ENCODE results near the gene ZNF205.
A peak's percentile ranks its signal among the peaks of the same experiment; 100 is the strongest.

Gene ZNF205

DNA sequence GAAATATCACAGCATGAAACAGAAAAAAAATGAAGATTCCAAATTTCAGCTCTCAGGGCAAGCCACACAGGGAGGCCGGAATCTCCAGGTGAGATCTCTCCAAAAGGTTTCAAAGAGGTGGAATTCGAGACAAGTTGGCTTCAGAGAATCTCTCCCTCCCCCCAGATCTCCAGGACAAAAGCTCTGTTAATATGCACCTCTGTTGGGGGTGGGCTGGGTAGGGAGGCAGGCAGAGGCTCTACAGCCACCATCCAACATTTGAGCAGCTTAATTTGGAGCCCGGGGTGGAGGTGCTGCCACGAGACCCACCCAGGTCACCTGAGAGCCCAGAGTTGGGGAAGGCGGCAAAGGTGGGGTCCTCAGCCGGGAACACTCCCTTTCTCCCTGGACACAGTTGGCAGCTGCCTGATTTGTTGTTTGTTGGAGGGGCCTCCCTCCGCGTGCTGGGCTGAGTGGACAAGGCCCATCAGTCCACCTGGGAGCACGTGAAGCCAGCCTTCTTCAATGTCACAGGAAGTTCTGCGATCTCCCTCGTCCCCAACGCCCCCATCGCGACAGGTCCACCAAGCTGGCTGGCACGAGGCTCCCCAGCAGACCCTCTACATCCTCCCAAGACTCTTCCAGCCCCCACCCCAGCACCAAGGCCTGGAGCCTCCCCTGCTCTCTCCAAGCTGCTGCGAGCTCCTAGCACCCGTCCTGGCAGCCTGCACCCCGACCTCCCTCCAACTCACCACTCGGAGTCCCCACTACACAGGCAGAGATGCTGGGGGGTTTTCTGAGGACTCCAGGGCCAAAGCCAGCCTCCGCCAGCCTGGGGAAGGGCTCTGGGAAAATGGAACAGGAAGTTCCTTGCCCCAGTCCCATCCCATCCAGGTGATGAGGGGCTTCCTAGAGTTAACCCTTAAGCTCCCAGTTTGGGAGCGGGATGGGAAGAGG is 13.7 kb upstream of the ZNF205 start, which contains the start of gene ZSCAN10:
Gene ZSCAN10, minus strand, starts transcription at position 836 of the 936 bp plus-strand sequence. CDS start 6,357 bp downstream, outside the sequence.
- in situ Hi-C loops (cut with HindIII; ENCODE audit: low pct_ligation_motif_present, low pct_unique_long_range_greater_than_20kb, low sequenced_read_pairs): no loop called here

GRCh38 chr16:3099395-3099731 is 13.0 kb upstream of the ZNF205 start:
- in situ Hi-C loops (cut with HindIII; ENCODE audit: low pct_ligation_motif_present, low pct_unique_long_range_greater_than_20kb, low sequenced_read_pairs): no loop called here
- DNase-seq: no peak

More for the DNA sequence above, 13.7 kb upstream of the ZNF205 start, which contains the start of gene ZSCAN10:
- no peak for DNase-seq

- in situ Hi-C loops (cut with HindIII; ENCODE audit: low pct_ligation_motif_present, low pct_unique_long_range_greater_than_20kb, low sequenced_read_pairs): no loop called here
- DNase-seq: peak; percentile 94
These were observed 12.5 kb upstream of the ZNF205 start for GRCh38 chr16:3099732-3100499.

DNA sequence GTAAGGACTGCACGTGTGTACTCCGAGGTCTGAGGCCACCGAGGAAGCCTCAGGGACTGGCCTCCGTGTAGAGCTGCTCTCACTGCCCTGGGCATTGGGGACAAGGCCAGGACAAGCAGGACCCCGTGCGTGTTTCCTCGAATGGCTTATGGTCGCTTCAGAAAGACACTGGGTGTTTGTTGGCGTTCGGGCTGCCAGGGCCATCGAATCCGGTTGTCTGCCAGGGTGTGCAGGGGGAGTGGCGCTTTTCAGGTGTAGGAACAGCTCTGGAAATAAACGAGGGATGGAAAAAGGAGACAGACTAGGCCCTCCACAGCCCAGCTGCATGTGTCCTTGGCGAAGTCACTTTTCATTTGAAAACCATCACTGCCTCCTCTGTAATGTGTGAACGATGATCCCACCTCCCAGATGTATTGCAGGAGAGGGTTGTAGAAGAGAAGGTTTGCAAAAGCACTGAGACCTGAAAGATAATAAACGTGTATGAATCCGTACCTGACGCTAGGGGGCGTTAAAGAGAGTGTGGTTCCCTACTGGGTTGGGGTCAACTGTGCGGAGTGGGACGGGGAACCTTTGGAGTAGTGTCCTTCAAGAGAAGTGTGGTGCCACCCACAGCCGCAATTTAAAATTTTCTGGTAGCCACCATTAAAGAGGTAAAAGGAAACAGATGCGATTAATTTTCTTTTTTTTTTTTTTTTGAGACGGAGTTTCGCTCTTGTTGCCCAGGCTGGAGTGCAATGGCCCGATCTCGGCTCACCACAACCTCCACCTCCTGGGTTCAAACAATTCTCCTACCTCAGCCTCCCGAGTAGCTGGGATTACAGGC is 11.2 kb upstream of the ZNF205 start:
- peak; percentile 62 for DNase-seq
- in situ Hi-C loops (cut with HindIII; ENCODE audit: low pct_ligation_motif_present, low pct_unique_long_range_greater_than_20kb, low sequenced_read_pairs): no loop called here

DNA sequence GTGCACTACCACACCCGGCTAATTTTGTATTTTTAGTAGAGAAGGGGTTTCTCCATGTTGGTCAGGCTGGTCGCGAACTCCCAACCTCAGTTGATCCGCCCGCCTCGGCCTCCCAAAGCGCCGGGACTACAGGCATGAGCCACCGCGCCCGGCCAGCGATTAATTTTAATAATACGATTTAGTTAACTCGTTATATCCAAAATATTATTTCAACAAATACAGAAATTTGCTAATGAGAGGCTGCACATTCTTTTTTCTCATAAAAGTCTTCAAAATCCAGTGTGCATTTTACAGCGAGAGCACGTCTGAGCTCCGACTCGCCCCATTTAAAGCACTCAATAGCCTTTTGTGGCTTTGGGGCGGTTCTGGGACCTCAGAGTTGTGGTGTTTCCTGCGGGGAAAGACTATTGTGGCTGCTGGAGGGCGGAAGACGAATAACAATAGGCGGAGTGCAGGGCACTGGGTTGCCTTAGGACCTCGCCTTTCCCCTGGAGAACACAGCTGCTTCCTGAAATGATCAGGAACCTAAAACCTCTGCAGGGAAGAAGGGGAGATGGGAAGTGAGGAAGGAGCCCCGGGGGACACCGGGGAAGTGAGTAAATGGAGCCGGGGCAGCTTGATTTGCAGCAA is 10.4 kb upstream of the ZNF205 start:
- no peak for DNase-seq
- in situ Hi-C loops (cut with HindIII; ENCODE audit: low pct_ligation_motif_present, low pct_unique_long_range_greater_than_20kb, low sequenced_read_pairs): no loop called here

GRCh38 chr16:3106205-3106928 is 6.0 kb upstream of the ZNF205 start:
- DNase-seq: peak; percentile 93
- in situ Hi-C loops (cut with HindIII; ENCODE audit: low pct_ligation_motif_present, low pct_unique_long_range_greater_than_20kb, low sequenced_read_pairs): no loop called here

GRCh38 chr16:3112881-3113574 is 642 bp downstream of the ZNF205 start:
- no peak for DNase-seq
- in situ Hi-C loops (cut with HindIII; ENCODE audit: low pct_ligation_motif_present, low pct_unique_long_range_greater_than_20kb, low sequenced_read_pairs): no loop called here

GRCh38 chr16:3113765-3114479 is 1.5 kb downstream of the ZNF205 start:
- DNase-seq: no peak
- in situ Hi-C loops (cut with HindIII; ENCODE audit: low pct_ligation_motif_present, low pct_unique_long_range_greater_than_20kb, low sequenced_read_pairs): no loop called here

DNA sequence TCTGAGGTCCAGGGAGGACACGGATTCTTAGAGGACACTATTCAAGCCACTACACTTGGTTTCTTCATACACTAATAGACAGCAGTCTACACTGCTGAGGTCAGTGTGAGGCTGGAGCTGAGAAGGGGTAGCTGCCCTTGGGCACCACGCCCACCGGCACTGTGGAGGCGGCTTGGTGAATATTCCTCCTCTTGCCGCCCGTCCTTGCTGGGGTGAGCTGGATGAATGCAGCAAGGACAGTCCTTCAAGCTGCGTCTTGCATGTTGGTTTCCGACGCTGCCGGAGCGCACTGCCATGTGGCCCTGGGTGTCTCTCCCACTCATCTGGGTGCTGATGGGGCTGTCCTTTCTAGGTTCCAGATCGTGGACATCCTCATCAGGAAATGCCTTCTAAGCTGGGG is 2.6 kb downstream of the ZNF205 start:
- no peak for DNase-seq
- in situ Hi-C loops (cut with HindIII; ENCODE audit: low pct_ligation_motif_present, low pct_unique_long_range_greater_than_20kb, low sequenced_read_pairs): no loop called here

- in situ Hi-C loops (cut with HindIII; ENCODE audit: low pct_ligation_motif_present, low pct_unique_long_range_greater_than_20kb, low sequenced_read_pairs): no loop called here
- no peak for DNase-seq
These were observed 3.2 kb downstream of the ZNF205 start for GRCh38 chr16:3115561-3115960.

GRCh38 chr16:3118204-3118790 is 5.9 kb downstream of the ZNF205 start:
- in situ Hi-C loops (cut with HindIII; ENCODE audit: low pct_ligation_motif_present, low pct_unique_long_range_greater_than_20kb, low sequenced_read_pairs): no loop called here
- no peak for DNase-seq

GRCh38 chr16:3118846-3119245 is 6.5 kb downstream of the ZNF205 start:
- in situ Hi-C loops (cut with HindIII; ENCODE audit: low pct_ligation_motif_present, low pct_unique_long_range_greater_than_20kb, low sequenced_read_pairs): no loop called here
- no peak for DNase-seq

GRCh38 chr16:3119286-3119685 is 6.9 kb downstream of the ZNF205 start:
- in situ Hi-C loops (cut with HindIII; ENCODE audit: low pct_ligation_motif_present, low pct_unique_long_range_greater_than_20kb, low sequenced_read_pairs): no loop called here
- DNase-seq: no peak

- in situ Hi-C loops (cut with HindIII; ENCODE audit: low pct_ligation_motif_present, low pct_unique_long_range_greater_than_20kb, low sequenced_read_pairs): no loop called here
These were observed 7.5 kb downstream of the ZNF205 start for GRCh38 chr16:3119701-3120408.

GRCh38 chr16:3120435-3120834 is 8.0 kb downstream of the ZNF205 start:
- no peak for DNase-seq
- in situ Hi-C loops (cut with HindIII; ENCODE audit: low pct_ligation_motif_present, low pct_unique_long_range_greater_than_20kb, low sequenced_read_pairs): no loop called here

More at GRCh38 chr16:3119701-3120408, 7.5 kb downstream of the ZNF205 start:
- no peak for DNase-seq
